GM23248 (cell line): ENCODE data around the gene MAP1S. TPM values are rescaled to one million over a fixed set of nuclear protein-coding genes. Genes with fewer than 3 reads are reported as not detected.

Experiments used
- DNase-seq: peaks from one replicate; pipeline ENCODE4 v3.0.0-alpha.2; 2015
- H2AFZ ChIP-seq: fragments of 200-600 bp; sonication (generic); 2 replicates; pipeline ENCODE4 v1.6.1; 2016; ENCODE audit warnings: antibody characterized with exemption
- H3F3A ChIP-seq: fragments of 200-600 bp; sonication (generic); 2 replicates; pipeline ENCODE4 v1.6.1; 2016; ENCODE audit warnings: mild to moderate bottlenecking, antibody characterized with exemption, mixed run types; ENCODE audit not compliant: insufficient read depth
- H3K27ac ChIP-seq: fragments of 200-600 bp; sonication (generic); 2 replicates; pipeline ENCODE4 v1.5.1; 2016; ENCODE audit warnings: mild to moderate bottlenecking
- H3K27me3 ChIP-seq: fragments of 200-600 bp; sonication (generic); replicated peaks from 2 replicates; pipeline ENCODE4 v1.6.1; 2016; ENCODE audit warnings: mild to moderate bottlenecking; ENCODE audit not compliant: insufficient read depth
- H3K36me3 ChIP-seq: fragments of 200-600 bp; sonication (generic); 2 replicates; pipeline ENCODE4 v1.6.1; 2016; ENCODE audit warnings: low read depth, mild to moderate bottlenecking
- H3K4me1 ChIP-seq: fragments of 200-600 bp; sonication (generic); 2 replicates; pipeline ENCODE4 v1.6.1; 2016; ENCODE audit warnings: mild to moderate bottlenecking; ENCODE audit not compliant: insufficient read depth
- H3K4me2 ChIP-seq: fragments of 200-600 bp; sonication (generic); one replicate; pipeline ENCODE4 v1.6.1; 2016; ENCODE audit warnings: mild to moderate bottlenecking; ENCODE audit not compliant: unreplicated experiment
- H3K4me3 ChIP-seq: fragments of 200-600 bp; sonication (generic); 2 replicates; pipeline ENCODE4 v1.5.1; 2016; ENCODE audit warnings: mild to moderate bottlenecking
- H3K79me2 ChIP-seq: fragments of 200-600 bp; sonication (generic); 2 replicates; pipeline ENCODE4 v1.6.1; 2016; ENCODE audit warnings: mild to moderate bottlenecking; ENCODE audit not compliant: insufficient read depth
- H3K9ac ChIP-seq: fragments of 200-600 bp; sonication (generic); 2 replicates; pipeline ENCODE4 v1.6.1; 2016; ENCODE audit warnings: mild to moderate bottlenecking
- H3K9me2 ChIP-seq: fragments of 200-600 bp; sonication (generic); 2 replicates; pipeline ENCODE4 v1.6.1; 2016; ENCODE audit warnings: mixed run types, mild to moderate bottlenecking, moderate library complexity; ENCODE audit not compliant: insufficient read depth
- H3K9me3 ChIP-seq: fragments of 200-600 bp; sonication (generic); one replicate; pipeline ENCODE4 v1.6.1; 2017; ENCODE audit warnings: low read depth
- H4K20me1 ChIP-seq: fragments of 200-600 bp; sonication (generic); 2 replicates; pipeline ENCODE4 v1.6.0; 2016; ENCODE audit not compliant: insufficient read depth
- EZH2 ChIP-seq: fragments of 200-600 bp; sonication (generic); IDR thresholded peaks from 2 replicates; pipeline ENCODE4 v1.6.1; 2018; ENCODE audit warnings: antibody characterized with exemption, mild to moderate bottlenecking; ENCODE audit not compliant: insufficient read depth, poor library complexity, severe bottlenecking
- EZH2phosphoT487 ChIP-seq: fragments of 200-600 bp; sonication (generic); IDR thresholded peaks from 2 replicates; pipeline ENCODE4 v1.6.1; 2018; ENCODE audit warnings: antibody characterized with exemption, moderate library complexity, mild to moderate bottlenecking, low read depth; ENCODE audit not compliant: insufficient read depth
- WGBS, 2 experiments: methylation state at CpG; one replicate each; pipeline ENCODE4 v1.1.6; 2015 to 2017; ENCODE audit warnings: low lambda C conversion rate in 2 of 2, low coverage in 1 of 2; ENCODE audit errors: missing lambda C conversion rate in 2 of 2; 5-methylcytosine and 5-hydroxymethylcytosine counted together
- in situ Hi-C: fragments of 300-500 bp; cut with MboI; formaldehyde crosslinking; loops from 2 replicates; pipeline ENCODE4 v1.15.0; 2020
- polyA plus RNA-seq: library from polyadenylated mRNA; unstranded; fragments of >200 nt; fragmentation: Nextera tagmentation; extraction: Ambion mirVana; gene quantifications from 2 replicates; pipeline ENCODE4 v1.2.1, GENCODE V29; 2016
- total RNA-seq: library from RNA; depleted of rRNA; stranded (reverse); fragments of >200 nt; shearing (Covaris generic); gene quantifications from 2 replicates; pipeline ENCODE4 v1.2.3, GENCODE V29; 2014

MAP1S gene
- total and polyA plus RNA-seq, 2 experiments from 2014 or later: 37.1 to 44.8 TPM

- in situ Hi-C loops: no loop called here
- no peak overlapping the region for H3K4me2 ChIP-seq
- no peaks in the 10 kb centered on the region for H3K79me2 ChIP-seq
- DNase-seq: no peak
- no peak overlapping the region for H3K4me3 ChIP-seq
- H3K27ac ChIP-seq: no peak overlapping the region
- no peaks in the 10 kb centered on the region for H3K27me3 ChIP-seq
- no peak overlapping the region for H2AFZ ChIP-seq
- no peaks in the 10 kb centered on the region for H3K9me3 ChIP-seq
- no peaks in the 10 kb centered on the region for H3K36me3 ChIP-seq
- no peak for TF ChIP-seq EZH2
- TF ChIP-seq EZH2phosphoT487: no peak
- H3K9me2 ChIP-seq: no peaks in the 10 kb centered on the region
- no peaks in the 10 kb centered on the region for H3K4me1 ChIP-seq
- H4K20me1 ChIP-seq: no peaks in the 10 kb centered on the region
- peaks cover 12% of the 10 kb centered on the region; the same call in 1 of the 2 replicates for H3F3A ChIP-seq
- WGBS, 2 experiments: 45 to 48% methylated on average over 9 of the region's 9 CpGs
- no peak overlapping the region for H3K9ac ChIP-seq
These were observed 34.7 kb downstream of the MAP1S start for GRCh38 chr19:17753976-17754375.

- Histone ChIP-seq H2AFZ (no peak overlapping the region), H3K27me3 (no peaks in the 10 kb centered on the region), H3K9ac (no peak overlapping the region), H3K9me2 (no peaks in the 10 kb centered on the region), H3F3A (0 out of 2 replicates have a peak, but pooled peaks cover 3% of the 10 kb centered on the region), H4K20me1 (no peaks in the 10 kb centered on the region), H3K79me2 (no peaks in the 10 kb centered on the region), H3K27ac (no peak overlapping the region), H3K9me3 (no peaks in the 10 kb centered on the region), H3K4me1 (no peaks in the 10 kb centered on the region), H3K36me3 (no peaks in the 10 kb centered on the region), H3K4me3 (no peak overlapping the region), H3K4me2 (no peak overlapping the region)
- no peak for DNase-seq
- WGBS, 2 experiments: 50% methylated on average over 5 of the region's 5 CpGs
- TF ChIP-seq EZH2phosphoT487 (no peak), EZH2 (no peak)
- in situ Hi-C loops: no loop called here
These were observed 35.6 kb downstream of the MAP1S start for GRCh38 chr19:17754634-17755442.

GRCh38 chr19:17755443-17755890 lies 36.2 kb downstream of the MAP1S start:
- Histone ChIP-seq H3K9me2 (no peaks in the 10 kb centered on the region), H3K4me3 (no peak overlapping the region)
- 86 to 88% methylated on average over 1 of the region's 1 CpG for WGBS, 2 experiments

GRCh38 chr19:17755977-17756670 lies 36.8 kb downstream of the MAP1S start:
- Histone ChIP-seq H3K4me3 (no peak overlapping the region), H4K20me1 (no peaks in the 10 kb centered on the region), H2AFZ (no peak overlapping the region), H3F3A (no peaks in the 10 kb centered on the region), H3K27ac (no peak overlapping the region), H3K9me2 (no peaks in the 10 kb centered on the region), H3K36me3 (no peaks in the 10 kb centered on the region), H3K9ac (no peak overlapping the region), H3K4me1 (no peaks in the 10 kb centered on the region), H3K4me2 (no peak overlapping the region), H3K9me3 (no peaks in the 10 kb centered on the region), H3K27me3 (no peaks in the 10 kb centered on the region), H3K79me2 (no peaks in the 10 kb centered on the region)
- in situ Hi-C loops: no loop called here
- DNase-seq: no peak
- TF ChIP-seq EZH2phosphoT487 (no peak), EZH2 (no peak)
- WGBS, 2 experiments: 50 to 54% methylated on average over 12 of the region's 12 CpGs

More at GRCh38 chr19:17755443-17755890, 36.2 kb downstream of the MAP1S start:
- Histone ChIP-seq H3K9me3 (no peaks in the 10 kb centered on the region), H3K79me2 (no peaks in the 10 kb centered on the region), H4K20me1 (no peaks in the 10 kb centered on the region), H3K27me3 (no peaks in the 10 kb centered on the region), H3K36me3 (no peaks in the 10 kb centered on the region), H3K4me1 (no peaks in the 10 kb centered on the region), H3F3A (no peaks in the 10 kb centered on the region), H3K9ac (no peak overlapping the region), H3K4me2 (no peak overlapping the region), H2AFZ (no peak overlapping the region), H3K27ac (no peak overlapping the region)
- in situ Hi-C loops: no loop called here
- TF ChIP-seq EZH2 (no peak), EZH2phosphoT487 (no peak)
- no peak for DNase-seq
